Adrenal gland (tissue), 12 donors: Measurements from ENCODE around the gene ADAMTSL1. TPM values are rescaled to one million over a fixed set of nuclear protein-coding genes. Genes with fewer than 3 reads are reported as not detected.

Source experiments
- DNase-seq, 7 donors: peaks; one replicate each; pipeline ENCODE4 v3.0.0-alpha.2; 2019 to 2020
- H3K27ac ChIP-seq, 5 donors: fragments of 200-600 bp; sonication (generic) in 4 of 5; 1 replicate in 3 of 5; 2 replicates in 2 of 5; pipeline versions ENCODE4 v1.5.1 to v1.8.0; 2016 to 2020; ENCODE audit warnings: mild to moderate bottlenecking in 1 of 5
- H3K27me3 ChIP-seq: fragments of 200-600 bp; 2 replicates; pipeline ENCODE4 v1.8.0; 2021
- H3K36me3 ChIP-seq, 2 donors: fragments of 200-600 bp; replicated peaks in 1 of 2; 1 replicate in 1 of 2; 2 replicates in 1 of 2; pipeline versions ENCODE4 v1.5.1 to v1.8.0; 2018 to 2022
- H3K4me1 ChIP-seq, 2 donors: fragments of 200-600 bp; replicated peaks in 1 of 2; 1 replicate in 1 of 2; 2 replicates in 1 of 2; pipeline versions ENCODE4 v1.5.1 to v1.8.0; 2018 to 2021
- H3K4me3 ChIP-seq, 4 donors: fragments of 200-600 bp; sonication (generic) in 3 of 4; one replicate each; pipeline ENCODE4 v1.5.1; 2016 to 2018
- H3K9me3 ChIP-seq, 3 donors: fragments of 200-600 bp; sonication (generic) in 1 of 3; replicated peaks in 1 of 3; 1 replicate in 2 of 3; 2 replicates in 1 of 3; pipeline versions ENCODE4 v1.5.1 to v1.8.0; 2016 to 2021
- CTCF ChIP-seq, 6 experiments: fragments of 450-650 bp in 4 of 6; fragments of 200-600 bp in 2 of 6; sonication (generic) in 1 of 6; IDR thresholded peaks; 1 replicate in 5 of 6; 2 replicates in 1 of 6; pipeline versions ENCODE4 v1.5.1 to v1.8.0; 2016 to 2021; ENCODE audit warnings: antibody characterized with exemption in 6 of 6, mild to moderate bottlenecking in 2 of 6, moderate library complexity in 1 of 6
- POLR2A ChIP-seq, 2 donors: fragments of 450-650 bp; IDR thresholded peaks; one replicate each; pipeline ENCODE4 v1.6.1; 2017; ENCODE audit warnings: antibody characterized with exemption in 2 of 2, mild to moderate bottlenecking in 2 of 2, moderate library complexity in 1 of 2
- WGBS, 4 donors: extraction: QIAGEN DNeasy Blood & Tissue Kit in 2 of 4; methylation state at CpG; one replicate each; pipeline versions ENCODE4 v1.1.5 to v1.1.7; 2013 to 2017; 5-methylcytosine and 5-hydroxymethylcytosine counted together
- intact Hi-C, 2 donors: fragments of 100-400 bp; cut with DNase I; formaldehyde crosslinking; loops; one replicate each; pipeline versions ENCODE4 v1.14.1 to v1.15.0; 2022 to 2023
- polyA plus RNA-seq, 3 donors: library from polyadenylated mRNA; stranded (reverse); fragments of 200-250 nt in 2 of 3; fragments of 350-450 nt in 1 of 3; fragmentation: Illumina TruSeq in 1 of 3; extraction: RNeasy Lipid Tissue Mini Kit (QIAGEN cat#74804) in 1 of 3; gene quantifications; one replicate each; pipeline ENCODE4 v1.2.3, GENCODE V29; 2013 to 2014
- total RNA-seq, 9 donors: library from RNA; depleted of rRNA in 4 of 9; stranded (reverse); fragments of >200 nt in 4 of 9; fragments of 120-200 nt in 1 of 9; fragmentation: NEBNext Ultra II Directional in 1 of 9; extraction: Animal tissue kit (Norgen Biotek cat#: 25700) in 1 of 9; gene quantifications; one replicate each; pipeline versions ENCODE4 v1.1.0 to v1.2.4, GENCODE V29; 2013 to 2023
- donor health status: healthy with polysubstance abuse.
- donor health status: Bipolar disorder and iron deficiency.
- donor health status: DM: yes; HTN: yes; CAD: no.
- donor health status: DM: no; HTN: no; CAD: no.
- donor health status: DM: no; HTN: no; CAD: no.
- donor health status: DM: yes; HTN: yes; CAD: no.

ADAMTSL1 gene
- total and polyA plus RNA-seq, 12 donors, result 4.9 to 38.1 (median 20.6) TPM

- Histone ChIP-seq H3K4me1 (no peaks in the 10 kb centered on the region), H3K36me3 (no peaks in the 10 kb centered on the region), H3K27ac (no peak overlapping the region), H3K9me3 (no peaks in the 10 kb centered on the region), H3K27me3 (no peaks in the 10 kb centered on the region), H3K4me3 (no peak overlapping the region)
- no peak for TF ChIP-seq CTCF (IDR thresholded peaks at IDR 0.05)
- TF ChIP-seq POLR2A (IDR thresholded peaks at IDR 0.05), result no peak
- intact Hi-C loops, result no loop called here
- DNase-seq, result no peak
Observed at GRCh38 chr9:18672706-18673105, 198.8 kb downstream of the ADAMTSL1 start.

DNA sequence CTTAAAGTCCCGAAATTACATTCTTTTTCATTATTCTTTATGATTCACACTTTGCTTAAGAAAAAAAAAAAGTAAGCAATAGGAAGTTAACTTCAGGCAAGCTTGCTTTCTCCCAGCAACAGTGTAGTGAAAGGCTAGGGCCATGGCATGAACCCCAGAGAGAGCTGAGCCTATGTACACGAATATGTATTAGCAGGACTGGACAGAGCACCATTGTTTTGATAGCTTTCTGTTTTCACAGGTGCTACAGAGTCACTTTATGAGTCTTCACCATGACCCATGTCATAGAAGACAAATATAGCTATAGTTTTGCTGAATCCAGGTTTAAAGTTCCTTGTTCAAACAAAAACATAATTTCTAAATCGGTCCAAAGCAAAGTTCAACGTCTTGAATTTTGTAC, 199.2 kb downstream of the ADAMTSL1 start:
- 67 to 73% (median 70%) methylated on average over 4 of the region's 4 CpGs for WGBS, 4 donors
- TF ChIP-seq POLR2A (IDR thresholded peaks at IDR 0.05) (no peak), CTCF (IDR thresholded peaks at IDR 0.05) (no peak)
- Histone ChIP-seq H3K27ac (no peak overlapping the region), H3K4me1 (no peaks in the 10 kb centered on the region), H3K27me3 (no peaks in the 10 kb centered on the region), H3K9me3 (no peaks in the 10 kb centered on the region), H3K36me3 (no peaks in the 10 kb centered on the region), H3K4me3 (no peak overlapping the region)
- no peak for DNase-seq
- intact Hi-C loops, result no loop called here

GRCh38 chr9:18675332-18675731, 201.4 kb downstream of the ADAMTSL1 start:
- Histone ChIP-seq H3K27ac (no peak overlapping the region), H3K27me3 (no peaks in the 10 kb centered on the region), H3K4me1 (no peaks in the 10 kb centered on the region), H3K36me3 (no peaks in the 10 kb centered on the region), H3K9me3 (no peaks in the 10 kb centered on the region), H3K4me3 (no peak overlapping the region)
- intact Hi-C loops, result no loop called here
- no peak for DNase-seq
- 83 to 100% (median 86%) methylated on average over 1 of the region's 1 CpG for WGBS, 4 donors
- TF ChIP-seq CTCF (IDR thresholded peaks at IDR 0.05) (no peak), POLR2A (IDR thresholded peaks at IDR 0.05) (no peak)

- intact Hi-C loops, result no loop called here
- no peaks in the 10 kb centered on the region for H3K27me3 ChIP-seq
- H3K36me3 ChIP-seq, result no peaks in the 10 kb centered on the region
- TF ChIP-seq POLR2A (IDR thresholded peaks at IDR 0.05) (no peak), CTCF (IDR thresholded peaks at IDR 0.05) (no peak)
- H3K4me3 ChIP-seq, result no peak overlapping the region
- no peaks in the 10 kb centered on the region for H3K9me3 ChIP-seq
- H3K27ac ChIP-seq, result no peak overlapping the region
- no peak for DNase-seq
- H3K4me1 ChIP-seq, result no peaks in the 10 kb centered on the region
Observed at GRCh38 chr9:18675973-18676372, 202.0 kb downstream of the ADAMTSL1 start.
